Lung (tissue), 12 donors: ENCODE data around the gene MMP26. TPM values are rescaled to one million over a fixed set of nuclear protein-coding genes. Genes with fewer than 3 reads are reported as not detected.

ENCODE experiments used
- ATAC-seq: fragments of 200-7000 bp; cut with Tn5 transposase; one replicate; pipeline ENCODE4 v1.9.1; 2020; ENCODE audit warnings: moderate number of reproducible peaks; ENCODE audit not compliant: insufficient read depth, low FRiP score
- DNase-seq, 3 donors: peaks; one replicate each; pipeline ENCODE4 v3.0.0-alpha.2; 2013 to 2017
- H3K27ac ChIP-seq, 2 donors: one replicate each; pipeline ENCODE4 v1.5.1; 2013; ENCODE audit warnings: mild to moderate bottlenecking in 2 of 2, moderate library complexity in 2 of 2, control low read depth in 1 of 2, inconsistent platforms in 1 of 2, low read depth in 1 of 2, low read length in 1 of 2
- H3K27me3 ChIP-seq, 3 donors: one replicate each; pipeline ENCODE4 v1.5.1; 2013; ENCODE audit warnings: low read length in 2 of 3; ENCODE audit not compliant: control insufficient read depth in 3 of 3, insufficient read depth in 3 of 3
- H3K36me3 ChIP-seq, 4 donors: one replicate each; pipeline ENCODE4 v1.5.1; 2013; ENCODE audit warnings: low read length in 4 of 4, mild to moderate bottlenecking in 1 of 4, moderate library complexity in 1 of 4; ENCODE audit not compliant: control insufficient read depth in 4 of 4, insufficient read depth in 4 of 4
- H3K4me1 ChIP-seq, 5 donors: one replicate each; pipeline ENCODE4 v1.5.1; 2013; ENCODE audit warnings: low read length in 5 of 5, mild to moderate bottlenecking in 2 of 5, moderate library complexity in 1 of 5; ENCODE audit not compliant: control insufficient read depth in 5 of 5, insufficient read depth in 5 of 5
- H3K4me3 ChIP-seq: one replicate; pipeline ENCODE4 v1.5.1; 2013; ENCODE audit warnings: mild to moderate bottlenecking, control low read depth, moderate library complexity
- H3K9ac ChIP-seq, 2 donors: one replicate each; pipeline ENCODE4 v1.5.1; 2013; ENCODE audit warnings: low read length in 2 of 2, control low read depth in 1 of 2; ENCODE audit not compliant: insufficient read depth in 1 of 2
- H3K9me3 ChIP-seq, 4 donors: one replicate each; pipeline ENCODE4 v1.5.1; 2013; ENCODE audit warnings: low read length in 3 of 4, mild to moderate bottlenecking in 1 of 4, moderate library complexity in 1 of 4; ENCODE audit not compliant: control insufficient read depth in 4 of 4, insufficient read depth in 3 of 4
- WGBS, 2 donors: extraction: QIAGEN DNeasy Blood & Tissue Kit; methylation state at CpG; one replicate each; pipeline ENCODE4 v1.1.7; 2013; 5-methylcytosine and 5-hydroxymethylcytosine counted together
- polyA plus RNA-seq, 2 donors: library from polyadenylated mRNA; stranded (reverse); fragments of 200-250 nt; gene quantifications; one replicate each; pipeline ENCODE4 v1.2.1, GENCODE V29; 2013
- total RNA-seq, 2 donors: library from RNA; depleted of rRNA in 1 of 2; stranded (reverse); fragments of >200 nt in 1 of 2; gene quantifications; one replicate each; pipeline ENCODE4 v1.2.1, GENCODE V29; 2014 to 2021
- TF ChIP-seq, protein P1 (sequence below): IDR thresholded peaks from 2 replicates; pipeline ENCODE4 v1.5.1; 2012; ENCODE audit warnings: mild to moderate bottlenecking; ENCODE audit errors: control extremely low read depth, extremely low read depth
- donor health status: control.
- donor health status: control.
- donor health status: Bipolar disorder and iron deficiency.
- donor health status: healthy.
- donor health status: DM: yes; HTN: yes; CAD: no.

Gene MMP26
- total and polyA plus RNA-seq, 4 donors: not detected

GRCh38 chr11:4682623-4683419 is 21.8 kb upstream of the MMP26 start:
- no peak for ATAC-seq
- TF ChIP-seq, protein P1, sequence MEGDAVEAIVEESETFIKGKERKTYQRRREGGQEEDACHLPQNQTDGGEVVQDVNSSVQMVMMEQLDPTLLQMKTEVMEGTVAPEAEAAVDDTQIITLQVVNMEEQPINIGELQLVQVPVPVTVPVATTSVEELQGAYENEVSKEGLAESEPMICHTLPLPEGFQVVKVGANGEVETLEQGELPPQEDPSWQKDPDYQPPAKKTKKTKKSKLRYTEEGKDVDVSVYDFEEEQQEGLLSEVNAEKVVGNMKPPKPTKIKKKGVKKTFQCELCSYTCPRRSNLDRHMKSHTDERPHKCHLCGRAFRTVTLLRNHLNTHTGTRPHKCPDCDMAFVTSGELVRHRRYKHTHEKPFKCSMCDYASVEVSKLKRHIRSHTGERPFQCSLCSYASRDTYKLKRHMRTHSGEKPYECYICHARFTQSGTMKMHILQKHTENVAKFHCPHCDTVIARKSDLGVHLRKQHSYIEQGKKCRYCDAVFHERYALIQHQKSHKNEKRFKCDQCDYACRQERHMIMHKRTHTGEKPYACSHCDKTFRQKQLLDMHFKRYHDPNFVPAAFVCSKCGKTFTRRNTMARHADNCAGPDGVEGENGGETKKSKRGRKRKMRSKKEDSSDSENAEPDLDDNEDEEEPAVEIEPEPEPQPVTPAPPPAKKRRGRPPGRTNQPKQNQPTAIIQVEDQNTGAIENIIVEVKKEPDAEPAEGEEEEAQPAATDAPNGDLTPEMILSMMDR: no peak
- Histone ChIP-seq H3K9ac (no peak overlapping the region), H3K27me3 (no peaks in the 10 kb centered on the region), H3K27ac (no peak overlapping the region), H3K36me3 (no peaks in the 10 kb centered on the region), H3K9me3 (peaks cover 0 to 2% (median 0%) of the 10 kb centered on the region in 4 donors), H3K4me1 (no peaks in the 10 kb centered on the region), H3K4me3 (no peak overlapping the region)
- no peak for DNase-seq
- WGBS, 2 donors: 74 to 89% methylated on average over 2 of the region's 2 CpGs

GRCh38 chr11:4684631-4685285 is 19.8 kb upstream of the MMP26 start:
- H3K4me3 ChIP-seq: no peak overlapping the region
- H3K36me3 ChIP-seq: no peaks in the 10 kb centered on the region
- no peak for DNase-seq
- H3K27ac ChIP-seq: no peak overlapping the region
- 74 to 87% methylated on average over 3 of the region's 3 CpGs for WGBS, 2 donors
- H3K4me1 ChIP-seq: no peaks in the 10 kb centered on the region
- no peak overlapping the region for H3K9ac ChIP-seq
- TF ChIP-seq, protein P1: no peak
- no peaks in the 10 kb centered on the region for H3K27me3 ChIP-seq
- H3K9me3 ChIP-seq: peaks cover 0 to 2% (median 0%) of the 10 kb centered on the region in 4 donors
- no peak for ATAC-seq

GRCh38 chr11:4695442-4695841 is 9.1 kb upstream of the MMP26 start:
- DNase-seq (no peak), ATAC-seq (no peak)
- H3K9ac ChIP-seq: no peak overlapping the region
- TF ChIP-seq, protein P1: no peak
- no peaks in the 10 kb centered on the region for H3K27me3 ChIP-seq
- 50 to 66% methylated on average over 1 of the region's 1 CpG for WGBS, 2 donors
- no peaks in the 10 kb centered on the region for H3K9me3 ChIP-seq
- H3K27ac ChIP-seq: no peak overlapping the region
- H3K4me1 ChIP-seq: peaks cover 0 to 6% (median 0%) of the 10 kb centered on the region in 5 donors
- no peaks in the 10 kb centered on the region for H3K36me3 ChIP-seq
- no peak overlapping the region for H3K4me3 ChIP-seq
